CD4-positive, alpha-beta T cell (primary cell): ENCODE measurements around the gene STOML2. TPM values are rescaled to one million over a fixed set of nuclear protein-coding genes. Genes with fewer than 3 reads are reported as not detected.

Experiments used
- ATAC-seq: fragments of 200-7000 bp; cut with Tn5 transposase; one replicate; pipeline ENCODE4 v1.10.0; 2022; ENCODE audit warnings: mild to moderate bottlenecking; ENCODE audit not compliant: poor library complexity
- CTCF ChIA-PET: fragments of 350-600 bp; sonication (Branson Sonifier 250); formaldehyde crosslinking; loops from one replicate; lab custom pipeline; 2021; ENCODE audit warnings: antibody characterized with exemption, inconsistent platforms; lab: Charles Lee
- POLR2A ChIA-PET: fragments of 350-600 bp; sonication (Branson Sonifier 250); formaldehyde crosslinking; loops from one replicate; lab custom pipeline; 2021; ENCODE audit warnings: antibody characterized with exemption, inconsistent platforms; lab: Charles Lee
- DNase-seq, 14 experiments: peaks; one replicate each; pipeline ENCODE4 v3.0.0-alpha.2; 2013 to 2020; ENCODE audit warnings: mixed read lengths in 2 of 14
- H3K27ac ChIP-seq, 2 donors: one replicate each; pipeline versions ENCODE4 v1.5.1 to v1.7.0; 2013; ENCODE audit warnings: low read length in 2 of 2, low read depth in 1 of 2, mild to moderate bottlenecking in 1 of 2
- H3K27me3 ChIP-seq, 2 experiments: 1 replicate in 1 of 2; 2 replicates in 1 of 2; pipeline versions ENCODE4 v1.6.1 to v1.7.0; 2013; ENCODE audit warnings: low read length in 2 of 2, control low read depth in 1 of 2, mild to moderate bottlenecking in 1 of 2, moderate library complexity in 1 of 2; ENCODE audit not compliant: insufficient read depth in 2 of 2, control insufficient read depth in 1 of 2
- H3K36me3 ChIP-seq: one replicate; pipeline ENCODE4 v1.6.1; 2013; ENCODE audit warnings: low read length, control low read depth; ENCODE audit not compliant: insufficient read depth
- H3K4me1 ChIP-seq: one replicate; pipeline ENCODE4 v1.6.1; 2013; ENCODE audit warnings: low read length, control low read depth; ENCODE audit not compliant: insufficient read depth
- H3K4me3 ChIP-seq: one replicate; pipeline ENCODE4 v1.5.1; 2013; ENCODE audit warnings: mild to moderate bottlenecking, low read length, moderate library complexity
- H3K9me3 ChIP-seq, 2 experiments: 1 replicate in 1 of 2; 2 replicates in 1 of 2; pipeline versions ENCODE4 v1.6.1 to v1.7.0; 2013; ENCODE audit warnings: low read length in 2 of 2, mild to moderate bottlenecking in 2 of 2, control low read depth in 1 of 2, moderate library complexity in 1 of 2; ENCODE audit not compliant: control insufficient read depth in 1 of 2, insufficient read depth in 1 of 2
- H3K27ac Mint-ChIP-seq: one replicate; pipeline ENCODE4 v1.8.0; 2020; ENCODE audit warnings: mixed read lengths
- H3K27me3 Mint-ChIP-seq: one replicate; pipeline ENCODE4 v1.8.0; 2021; ENCODE audit warnings: mixed read lengths
- H3K36me3 Mint-ChIP-seq: one replicate; pipeline ENCODE4 v1.8.0; 2021; ENCODE audit warnings: low read depth, mixed read lengths
- H3K4me1 Mint-ChIP-seq: one replicate; pipeline ENCODE4 v1.8.0; 2021; ENCODE audit warnings: low read depth, mixed read lengths
- H3K4me3 Mint-ChIP-seq: one replicate; pipeline ENCODE4 v1.8.0; 2020; ENCODE audit warnings: mild to moderate bottlenecking, mixed read lengths
- H3K9me3 Mint-ChIP-seq: one replicate; pipeline ENCODE4 v1.8.0; 2020; ENCODE audit warnings: mixed read lengths
- intact Hi-C, 2 experiments: fragments of 100-400 bp; cut with DNase I in 1 of 2; cut with micrococcal nuclease in 1 of 2; formaldehyde crosslinking; loops; one replicate each; pipeline versions ENCODE4 v1.15.1 to v1.9.0; 2023 to 2025; cut with DNase I, micrococcal nuclease
- total RNA-seq, 174 experiments: library from RNA in 2 of 174; stranded (reverse) in 2 of 174; gene quantifications; one replicate each; pipeline ENCODE4 v1.2.3 and lab custom pipeline; 2021 to 2026
- TF ChIP-seq, protein P1 (sequence below): fragments of 200-600 bp; IDR thresholded peaks from one replicate; pipeline ENCODE4 v1.8.0; 2022; ENCODE audit warnings: antibody characterized with exemption, mild to moderate bottlenecking

Gene STOML2
- total RNA-seq, 2 experiments from 2014 or later: 29.8 to 30.5 TPM

DNA sequence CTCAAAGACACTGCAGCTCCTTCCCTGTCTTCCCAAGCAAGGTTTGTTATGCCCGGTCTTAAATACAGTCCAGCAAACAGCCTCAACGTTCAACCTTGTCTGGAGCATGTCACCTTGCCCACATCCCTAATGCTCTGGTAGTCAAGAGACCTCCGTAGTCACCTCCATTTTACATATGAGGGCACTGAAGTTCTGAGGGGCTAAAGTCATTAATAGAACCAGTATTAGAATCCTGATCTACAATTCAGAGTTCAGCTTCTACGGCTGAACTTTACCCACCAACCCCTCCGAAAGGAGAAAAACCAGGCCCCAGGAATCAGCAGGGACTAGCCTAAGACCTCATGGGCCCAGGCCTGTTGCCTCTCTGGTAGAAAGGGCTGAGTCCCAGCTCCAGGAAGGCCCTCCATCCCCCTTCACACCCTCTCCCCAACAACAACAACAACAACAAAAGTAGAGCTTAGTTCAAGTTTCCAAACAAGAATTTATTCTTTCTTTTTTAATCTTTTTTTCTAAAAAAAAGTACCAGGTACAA, 795 bp upstream of the STOML2 start:
- ChIA-PET CTCF (interaction anchor here (0.9 to 2.9 kb wide), 6 partner anchors 8 to 204 kb away, joined by 3 to 28 read pairs (median 4); partner anchors contain the start of genes ATOSB and FANCG), POLR2A (interaction anchor here (0.6 to 3.8 kb wide), 8 partner anchors 9 to 1055 kb away, joined by 3 to 50 read pairs (median 5); partner anchors contain the start of genes ATOSB, FANCG, UBAP2 and VCP)
- DNase-seq: no peak
- TF ChIP-seq, protein P1, sequence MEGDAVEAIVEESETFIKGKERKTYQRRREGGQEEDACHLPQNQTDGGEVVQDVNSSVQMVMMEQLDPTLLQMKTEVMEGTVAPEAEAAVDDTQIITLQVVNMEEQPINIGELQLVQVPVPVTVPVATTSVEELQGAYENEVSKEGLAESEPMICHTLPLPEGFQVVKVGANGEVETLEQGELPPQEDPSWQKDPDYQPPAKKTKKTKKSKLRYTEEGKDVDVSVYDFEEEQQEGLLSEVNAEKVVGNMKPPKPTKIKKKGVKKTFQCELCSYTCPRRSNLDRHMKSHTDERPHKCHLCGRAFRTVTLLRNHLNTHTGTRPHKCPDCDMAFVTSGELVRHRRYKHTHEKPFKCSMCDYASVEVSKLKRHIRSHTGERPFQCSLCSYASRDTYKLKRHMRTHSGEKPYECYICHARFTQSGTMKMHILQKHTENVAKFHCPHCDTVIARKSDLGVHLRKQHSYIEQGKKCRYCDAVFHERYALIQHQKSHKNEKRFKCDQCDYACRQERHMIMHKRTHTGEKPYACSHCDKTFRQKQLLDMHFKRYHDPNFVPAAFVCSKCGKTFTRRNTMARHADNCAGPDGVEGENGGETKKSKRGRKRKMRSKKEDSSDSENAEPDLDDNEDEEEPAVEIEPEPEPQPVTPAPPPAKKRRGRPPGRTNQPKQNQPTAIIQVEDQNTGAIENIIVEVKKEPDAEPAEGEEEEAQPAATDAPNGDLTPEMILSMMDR: no peak
- H3K27ac ChIP-seq: peak overlapping the region; percentile 77 to 94
- no peaks in the 10 kb centered on the region for H3K9me3 ChIP-seq
- no peaks in the 10 kb centered on the region for H3K27me3 ChIP-seq
- H3K27ac Mint-ChIP-seq: peak overlapping the region; percentile 89
- peaks cover 28% of the 10 kb centered on the region for H3K4me1 ChIP-seq
- no peak for ATAC-seq
- H3K4me1 Mint-ChIP-seq: peaks cover 36% of the 10 kb centered on the region
- H3K9me3 Mint-ChIP-seq: no peaks in the 10 kb centered on the region
- H3K36me3 ChIP-seq: peaks cover 63% of the 10 kb centered on the region
- H3K4me3 ChIP-seq: peak overlapping the region; percentile 99
- peak overlapping the region; percentile 92 for H3K4me3 Mint-ChIP-seq
- intact Hi-C loops: loop anchor here (1.0 to 10.0 kb wide), 6 partner anchors 8 to 1661 kb away; partner anchors contain the start of genes ATOSB (in 1 of the 2), CREB3 (in 1 of the 2) and TLN1 (in 1 of the 2)
- H3K36me3 Mint-ChIP-seq: peaks cover 63% of the 10 kb centered on the region
- no peaks in the 10 kb centered on the region for H3K27me3 Mint-ChIP-seq

DNA sequence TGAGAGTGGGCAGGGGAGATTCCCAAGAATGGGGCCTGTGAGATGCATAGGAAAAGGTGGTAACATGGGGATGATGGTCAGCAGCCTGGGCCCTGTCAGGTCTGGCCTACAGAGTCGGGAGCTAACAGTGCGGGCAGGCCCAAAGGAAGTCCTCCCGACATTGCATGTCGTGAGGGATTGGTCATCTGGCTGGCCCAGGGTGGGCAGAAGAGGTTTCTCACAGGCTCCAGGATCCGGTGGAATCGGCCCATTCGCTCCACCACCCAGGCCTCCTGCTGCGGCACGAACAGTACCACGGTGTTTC, 514 bp downstream of the STOML2 start:
- Histone ChIP-seq H3K27ac (peak overlapping the region; percentile 77 to 94), H3K27me3 (no peaks in the 10 kb centered on the region), H3K4me3 (peak overlapping the region; percentile 99), H3K4me1 (peaks cover 28% of the 10 kb centered on the region), H3K36me3 (peaks cover 51% of the 10 kb centered on the region), H3K9me3 (no peaks in the 10 kb centered on the region)
- CTCF ChIA-PET: interaction anchor here (1.0 to 2.9 kb wide), 4 partner anchors 9 to 203 kb away, joined by 3 to 28 read pairs (median 8); partner anchors contain the start of genes ATOSB and FANCG
- ATAC-seq (peak; percentile 25), DNase-seq (no peak)
- Mint-ChIP-seq H3K9me3 (no peaks in the 10 kb centered on the region), H3K36me3 (peaks cover 58% of the 10 kb centered on the region), H3K27ac (peak overlapping the region; percentile 89), H3K4me3 (peak overlapping the region; percentile 92), H3K27me3 (no peaks in the 10 kb centered on the region), H3K4me1 (peaks cover 36% of the 10 kb centered on the region)
- intact Hi-C loops: loop anchor here in 1 of 2 experiments (5.0 to 10.0 kb wide), 3 partner anchors 435 to 1662 kb away; partner anchors contain the start of genes CREB3 and TLN1
- POLR2A ChIA-PET: interaction anchor here (1.0 to 3.8 kb wide), 5 partner anchors 8 to 31 kb away, joined by 3 to 50 read pairs (median 24); partner anchors contain the start of genes ATOSB, FANCG and VCP
- TF ChIP-seq, protein P1: no peak

- H3K36me3 Mint-ChIP-seq: peaks cover 56% of the 10 kb centered on the region
- H3K9me3 ChIP-seq: no peaks in the 10 kb centered on the region
- no peak overlapping the region for H3K27ac ChIP-seq
- TF ChIP-seq, protein P1: no peak
- DNase-seq (no peak), ATAC-seq (no peak)
- ChIA-PET CTCF (interaction anchor here (0.9 to 2.6 kb wide), 5 partner anchors 9 to 198 kb away, joined by 3 to 23 read pairs (median 6); partner anchors contain the start of genes ATOSB and VCP), POLR2A (interaction anchor here (0.6 to 3.5 kb wide), 4 partner anchors 14 to 198 kb away, joined by 5 to 13 read pairs (median 10); partner anchors contain the start of gene VCP)
- H3K27ac Mint-ChIP-seq: peak overlapping the region; percentile 38
- H3K4me1 ChIP-seq: peaks cover 40% of the 10 kb centered on the region
- H3K4me3 ChIP-seq: no peak overlapping the region
- H3K27me3 ChIP-seq: no peaks in the 10 kb centered on the region
- intact Hi-C loops: loop anchor here in 1 of 2 experiments (5.0 kb wide), 1 partner anchor 110 kb away; the partner anchor contains the start of gene DNAJB5
- peaks cover 53% of the 10 kb centered on the region for H3K4me1 Mint-ChIP-seq
- peaks cover 41% of the 10 kb centered on the region for H3K36me3 ChIP-seq
- H3K27me3 Mint-ChIP-seq: no peaks in the 10 kb centered on the region
- H3K4me3 Mint-ChIP-seq: peak overlapping the region; percentile 59
- H3K9me3 Mint-ChIP-seq: no peaks in the 10 kb centered on the region
Observed at GRCh38 chr9:35097573-35097972, 5.4 kb downstream of the STOML2 start.
